Thoracic aorta (tissue), 2 donors: ENCODE data around the gene LYVE1. TPM values are rescaled to one million over a fixed set of nuclear protein-coding genes. Genes with fewer than 3 reads are reported as not detected.

Experiments
- ATAC-seq: fragments of 150-250 bp; one replicate; pipeline ENCODE4 v1.8.0; 2017; ENCODE audit warnings: low read depth; ENCODE audit not compliant: insufficient number of reproducible peaks, low FRiP score
- DNase-seq: peaks from one replicate; pipeline ENCODE4 v3.0.0-alpha.2; 2020; ENCODE audit warnings: low spot score
- H3K27ac ChIP-seq, 2 donors: fragments of 200-600 bp; sonication (generic); 1 replicate in 1 of 2; 2 replicates in 1 of 2; pipeline ENCODE4 v1.5.1; 2016; ENCODE audit warnings: mild to moderate bottlenecking in 2 of 2, moderate library complexity in 2 of 2
- H3K27me3 ChIP-seq: fragments of 200-600 bp; sonication (generic); replicated peaks from 2 replicates; pipeline ENCODE4 v1.6.0; 2016; ENCODE audit warnings: mild to moderate bottlenecking; ENCODE audit not compliant: insufficient read depth
- H3K36me3 ChIP-seq: fragments of 200-600 bp; sonication (generic); one replicate; pipeline ENCODE4 v1.5.1; 2016
- H3K4me1 ChIP-seq, 2 donors: fragments of 200-600 bp; sonication (generic); 1 replicate in 1 of 2; 2 replicates in 1 of 2; pipeline versions ENCODE4 v1.5.1 to v1.6.0; 2016; ENCODE audit warnings: low read depth in 2 of 2, mild to moderate bottlenecking in 1 of 2; ENCODE audit not compliant: control insufficient read depth in 1 of 2
- H3K4me3 ChIP-seq: fragments of 200-600 bp; sonication (generic); 2 replicates; pipeline ENCODE4 v1.5.1; 2016; ENCODE audit warnings: mild to moderate bottlenecking
- H3K9me3 ChIP-seq: fragments of 200-600 bp; sonication (generic); 2 replicates; pipeline ENCODE4 v1.5.1; 2016
- CTCF ChIP-seq: fragments of 200-600 bp; sonication (generic); IDR thresholded peaks from one replicate; pipeline ENCODE4 v1.5.1; 2019; ENCODE audit warnings: antibody characterized with exemption
- total RNA-seq, 2 donors: library from RNA; depleted of rRNA; stranded (reverse); fragments of >200 nt; gene quantifications; one replicate each; pipeline versions ENCODE4 v1.1.0 to v1.2.3, GENCODE V29; 2016

The LYVE1 gene
- total RNA-seq, 2 donors from 2014 or later: 81.5 to 121 TPM

- DNase-seq (no peak), ATAC-seq (no peak)
- H3K27ac ChIP-seq: peak overlapping the region; percentile 42 to 62
- H3K27me3 ChIP-seq: no peaks in the 10 kb centered on the region
- H3K9me3 ChIP-seq: no peaks in the 10 kb centered on the region
- TF ChIP-seq CTCF: no peak
- H3K4me1 ChIP-seq: peaks cover 30 to 39% of the 10 kb centered on the region in 2 donors
- peaks cover 3% of the 10 kb centered on the region for H3K36me3 ChIP-seq
- H3K4me3 ChIP-seq: no peak overlapping the region
Observed at GRCh38 chr11:10515418-10515817, 53.0 kb downstream of the LYVE1 start.

GRCh38 chr11:10514709-10515108, 53.8 kb downstream of the LYVE1 start:
- Histone ChIP-seq H3K4me1 (peaks cover 30 to 39% of the 10 kb centered on the region in 2 donors), H3K9me3 (no peaks in the 10 kb centered on the region), H3K36me3 (peaks cover 3% of the 10 kb centered on the region), H3K27me3 (no peaks in the 10 kb centered on the region), H3K4me3 (no peak overlapping the region), H3K27ac (peak overlapping the region; percentile 42 to 62)
- no peak for TF ChIP-seq CTCF
- ATAC-seq (no peak), DNase-seq (no peak)

GRCh38 chr11:10514202-10514601, 54.3 kb downstream of the LYVE1 start:
- H3K27ac ChIP-seq: peak overlapping the region; percentile 42 to 62
- ATAC-seq: no peak
- H3K27me3 ChIP-seq: no peaks in the 10 kb centered on the region
- no peaks in the 10 kb centered on the region for H3K9me3 ChIP-seq
- TF ChIP-seq CTCF: no peak
- DNase-seq: no peak
- H3K36me3 ChIP-seq: peaks cover 3% of the 10 kb centered on the region
- peaks cover 30 to 39% of the 10 kb centered on the region in 2 donors for H3K4me1 ChIP-seq
- no peak overlapping the region for H3K4me3 ChIP-seq

- ATAC-seq: no peak
- no peak for TF ChIP-seq CTCF
- no peak for DNase-seq
- Histone ChIP-seq H3K9me3 (no peaks in the 10 kb centered on the region), H3K27me3 (no peaks in the 10 kb centered on the region), H3K27ac (no peak overlapping the region), H3K36me3 (no peaks in the 10 kb centered on the region), H3K4me1 (peaks cover 23 to 26% of the 10 kb centered on the region in 2 donors), H3K4me3 (no peak overlapping the region)
Observed at GRCh38 chr11:10511181-10511621, 57.3 kb downstream of the LYVE1 start.

Other genes starting within 250 kb of the LYVE1 start
- 10 to 100 TPM in 1 of 2 donors, 1 to 10 TPM in 1; 7.0 to 17.6 TPM for gene AMPD3, start 113.4 kb downstream of the LYVE1 start, total RNA-seq
- 10 to 100 TPM; 37.3 to 47.2 TPM for gene RNF141, start 27.5 kb downstream of the LYVE1 start, total RNA-seq
- gene IRAG1, start 125.1 kb upstream of the LYVE1 start, total RNA-seq: 100 to 1,000 TPM; 281 to 393 TPM
- gene CTR9, start 182.6 kb upstream of the LYVE1 start, total RNA-seq: 10 to 100 TPM; 15.0 to 20.1 TPM
- 100 to 1,000 TPM; 361 to 564 TPM for gene EIF4G2, start 240.3 kb upstream of the LYVE1 start, total RNA-seq